GM12878 (cell line): ENCODE results near the gene ANO3. TPM values are rescaled to one million over a fixed set of nuclear protein-coding genes. Genes with fewer than 3 reads are reported as not detected.

Experiments used
- ATAC-seq: fragments of 200-7000 bp; cut with Tn5 transposase; 3 replicates; pipeline ENCODE4 v1.9.1; 2020; ENCODE audit warnings: mild to moderate bottlenecking, moderate library complexity
- BruUV-seq: library from RNA; stranded (reverse); fragments of 400-500 nt; replicated peaks from 2 replicates; lab custom pipeline; 2021; lab: Mats Ljungman, UMichigan
- CTCF ChIA-PET: fragments of 300-600 bp; sonication (Branson Sonifier 250); formaldehyde crosslinking; extraction: SDS; loops from one replicate; lab custom pipeline; 2021; ENCODE audit warnings: inconsistent platforms; lab: Yijun Ruan, JAX
- POLR2A ChIA-PET: fragments of 350-600 bp; formaldehyde crosslinking; extraction: SDS; loops from one replicate; lab custom pipeline; 2021; ENCODE audit warnings: inconsistent platforms; lab: Charles Lee
- RAD21 ChIA-PET: fragments of 300-600 bp; sonication (Branson Sonifier 250); formaldehyde crosslinking; loops from one replicate; lab custom pipeline; 2023; ENCODE audit warnings: antibody characterized with exemption; ENCODE audit not compliant: unreplicated experiment; lab: Charles Lee
- SMC1A ChIA-PET: fragments of 300-600 bp; sonication (Branson Sonifier 250); formaldehyde crosslinking; loops from one replicate; lab custom pipeline; 2023; ENCODE audit not compliant: unreplicated experiment, uncharacterized antibody; lab: Charles Lee
- DNase-seq: peaks from one replicate; pipeline ENCODE4 v3.0.0-alpha.2; 2011; ENCODE audit warnings: low read depth, low spot score
- FAIRE-seq: peaks from 3 replicates; lab custom pipeline; 2011; peaks lifted over from hg19 to GRCh38; lab: Jason Lieb, UNC
- H2AFZ ChIP-seq: 2 replicates; pipeline ENCODE4 v1.6.0; 2011; ENCODE audit warnings: low read depth, low read length, control low read depth; ENCODE audit not compliant: control insufficient read depth
- H3K27ac ChIP-seq: 2 replicates; pipeline ENCODE4 v1.5.1; 2011; ENCODE audit warnings: control low read depth; ENCODE audit not compliant: control insufficient read depth, insufficient read depth
- H3K27me3 ChIP-seq, 2 experiments: replicated peaks in 1 of 2; 2 replicates each; pipeline versions ENCODE4 v1.6.0 to v1.6.1; 2011; ENCODE audit warnings: low read length in 1 of 2; ENCODE audit not compliant: control insufficient read depth in 2 of 2, insufficient read depth in 2 of 2
- H3K36me3 ChIP-seq, 2 experiments: 2 replicates each; pipeline ENCODE4 v1.5.1; 2011; ENCODE audit warnings: low read length in 1 of 2; ENCODE audit not compliant: control insufficient read depth in 2 of 2, insufficient read depth in 2 of 2
- H3K4me1 ChIP-seq: 2 replicates; pipeline ENCODE4 v1.6.1; 2011; ENCODE audit warnings: mild to moderate bottlenecking, low read length, moderate library complexity, mixed read lengths; ENCODE audit not compliant: control insufficient read depth, insufficient read depth
- H3K4me2 ChIP-seq: 2 replicates; pipeline ENCODE4 v1.6.0; 2011; ENCODE audit warnings: control low read depth; ENCODE audit not compliant: control insufficient read depth, insufficient read depth
- H3K4me3 ChIP-seq: fragments of 200-600 bp; sonication (generic); 2 replicates; pipeline ENCODE4 v1.5.1; 2016
- H3K79me2 ChIP-seq: 2 replicates; pipeline ENCODE4 v1.6.0; 2011; ENCODE audit warnings: low read length; ENCODE audit not compliant: control insufficient read depth, insufficient read depth
- H3K9ac ChIP-seq: 2 replicates; pipeline ENCODE4 v1.8.0; 2011; ENCODE audit warnings: low read length, control low read depth, mixed read lengths; ENCODE audit not compliant: control insufficient read depth, insufficient read depth
- H3K9me3 ChIP-seq: replicated peaks from 3 replicates; pipeline ENCODE4 v1.5.1; 2011; ENCODE audit warnings: mild to moderate bottlenecking, low read length; ENCODE audit not compliant: control insufficient read depth, insufficient read depth
- H4K20me1 ChIP-seq: 2 replicates; pipeline ENCODE4 v1.6.0; 2011; ENCODE audit not compliant: control insufficient read depth, insufficient read depth
- ATF7 ChIP-seq: fragments of 450-650 bp; IDR thresholded peaks from 2 replicates; pipeline ENCODE4 v1.6.1; 2016; ENCODE audit warnings: low read depth, mild to moderate bottlenecking
- BCL11A ChIP-seq: IDR thresholded peaks from 2 replicates; pipeline ENCODE4 v1.6.1; 2011; ENCODE audit warnings: low read depth, low read length
- CBX5 ChIP-seq: sonication (generic); IDR thresholded peaks from 2 replicates; pipeline ENCODE4 v1.6.1; 2016; ENCODE audit warnings: low read depth, moderate library complexity, mild to moderate bottlenecking, inconsistent platforms
- NR2C1 ChIP-seq: fragments of 450-650 bp; IDR thresholded peaks from 2 replicates; pipeline ENCODE4 v1.6.1; 2017; ENCODE audit warnings: antibody characterized with exemption, mild to moderate bottlenecking, moderate library complexity
- NR2F1 ChIP-seq: fragments of 450-650 bp; conservative IDR thresholded peaks from 2 replicates; pipeline ENCODE4 v1.6.1; 2017; ENCODE audit warnings: mild to moderate bottlenecking
- SMARCA5 ChIP-seq: fragments of 450-650 bp; IDR thresholded peaks from 2 replicates; pipeline ENCODE4 v1.6.1; 2017; ENCODE audit warnings: mild to moderate bottlenecking
- SRF ChIP-seq, 2 experiments: IDR thresholded peaks; 2 replicates each; pipeline ENCODE4 v1.6.1; 2011; ENCODE audit warnings: low read depth in 2 of 2, low read length in 2 of 2, mild to moderate bottlenecking in 1 of 2, moderate library complexity in 1 of 2
- ZNF384 ChIP-seq: IDR thresholded peaks from 2 replicates; pipeline ENCODE4 v1.6.1; 2012; ENCODE audit warnings: low read depth, mild to moderate bottlenecking, low read length, improper control_type of control experiment, borderline replicate concordance
- ZNF687 ChIP-seq: fragments of 450-650 bp; IDR thresholded peaks from 2 replicates; pipeline ENCODE4 v1.6.1; 2017; ENCODE audit warnings: mild to moderate bottlenecking, moderate library complexity
- WGBS: methylation state at CpG from one replicate; pipeline ENCODE4 v1.1.6; 2016; ENCODE audit warnings: low lambda C conversion rate; ENCODE audit not compliant: insufficient replicate concordance, insufficient coverage; ENCODE audit errors: missing lambda C conversion rate; 5-methylcytosine and 5-hydroxymethylcytosine counted together
- in situ Hi-C: fragments of 300-500 bp; cut with MboI; formaldehyde crosslinking; loops from 9 replicates; pipeline ENCODE4 v1.14.3; 2018; ENCODE audit warnings: mixed read lengths
- intact Hi-C: fragments of 100-400 bp; cut with micrococcal nuclease; formaldehyde crosslinking; loops from one replicate; pipeline ENCODE4 v1.14.2; 2022; ENCODE audit not compliant: unreplicated experiment
- polyA plus RNA-seq, 11 experiments: library from polyadenylated mRNA; depleted of rRNA in 4 of 11; unstranded in 6 of 11; stranded (reverse) in 5 of 11; fragments of >200 nt; fragmentation: Nextera tagmentation in 4 of 11; fragmentation: Illumina TruSeq in 1 of 11; extraction: Ambion mirVana in 4 of 11; extraction: Trizol in 1 of 11; gene quantifications; 1 replicate in 1 of 11; 2 replicates in 10 of 11; pipeline versions ENCODE4 v1.2.1 to v1.2.3, GENCODE V29; 2011 to 2016; ENCODE audit warnings: inconsistent platforms in 2 of 11, missing spikeins in 2 of 11, low read depth in 1 of 11
- total RNA-seq, 4 experiments: library from RNA; depleted of rRNA in 3 of 4; stranded (reverse); fragments of >200 nt in 3 of 4; fragmentation: Illumina TruSeq in 1 of 4; extraction: Trizol in 1 of 4; gene quantifications; 2 replicates each; pipeline versions ENCODE4 v1.2.1 to v1.2.3, GENCODE V29; 2013 to 2021

Gene ANO3
- total and polyA plus RNA-seq, 10 of the 15 experiments (the other 5 are each of a cell fraction or from before 2014, with no cell fraction given), result 0.13 to 5.9 (median 0.44) TPM

GRCh38 chr11:26418386-26418912 is 86.5 kb downstream of the ANO3 start:
- Histone ChIP-seq H3K79me2 (no peaks in the 10 kb centered on the region), H3K9ac (no peak overlapping the region), H3K4me3 (no peak overlapping the region), H3K36me3 (no peaks in the 10 kb centered on the region), H3K4me2 (no peak overlapping the region), H3K4me1 (no peaks in the 10 kb centered on the region), H3K9me3 (no peaks in the 10 kb centered on the region), H4K20me1 (no peaks in the 10 kb centered on the region), H3K27me3 (no peaks in the 10 kb centered on the region), H3K27ac (no peak overlapping the region), H2AFZ (no peak overlapping the region)
- 90% methylated on average over 6 of the region's 6 CpGs for WGBS
- intact Hi-C loops, result no loop called here
- FAIRE-seq, result no peak
- ChIA-PET CTCF (no interaction called here), POLR2A (no interaction called here), RAD21 (no interaction called here), SMC1A (interaction anchor here (0.6 kb wide), 1 partner anchor 1784 kb away, joined by 3 read pairs; no protein-coding TSS in a partner anchor)
- in situ Hi-C loops, result no loop called here
- no TSS peak for BruUV-seq
- DNase-seq, result no peak
- ATAC-seq, result no peak
- TF ChIP-seq ZNF384 (no peak), CBX5 (no peak), SRF (IDR thresholded peaks at IDR 0.05; ENCODE audit: low read depth in 2 of 2, low read length in 2 of 2) (no peak), NR2C1 (no peak), ZNF687 (no peak), ATF7 (no peak), BCL11A (no peak), NR2F1 (no peak), SMARCA5 (no peak)
